NCI-H1436 (cell line): Measurements from ENCODE around the gene MYPN.
"Not testable (repeated sequence)": the region's sequence is repeated elsewhere in the genome, so short reads cannot be mapped to it uniquely, and the experiment has no call there.

Source experiments
- DNase-seq: peaks from one replicate; lab custom pipeline; 2025; lab: John Stamatoyannopoulos, UW

MYPN gene, protein sequence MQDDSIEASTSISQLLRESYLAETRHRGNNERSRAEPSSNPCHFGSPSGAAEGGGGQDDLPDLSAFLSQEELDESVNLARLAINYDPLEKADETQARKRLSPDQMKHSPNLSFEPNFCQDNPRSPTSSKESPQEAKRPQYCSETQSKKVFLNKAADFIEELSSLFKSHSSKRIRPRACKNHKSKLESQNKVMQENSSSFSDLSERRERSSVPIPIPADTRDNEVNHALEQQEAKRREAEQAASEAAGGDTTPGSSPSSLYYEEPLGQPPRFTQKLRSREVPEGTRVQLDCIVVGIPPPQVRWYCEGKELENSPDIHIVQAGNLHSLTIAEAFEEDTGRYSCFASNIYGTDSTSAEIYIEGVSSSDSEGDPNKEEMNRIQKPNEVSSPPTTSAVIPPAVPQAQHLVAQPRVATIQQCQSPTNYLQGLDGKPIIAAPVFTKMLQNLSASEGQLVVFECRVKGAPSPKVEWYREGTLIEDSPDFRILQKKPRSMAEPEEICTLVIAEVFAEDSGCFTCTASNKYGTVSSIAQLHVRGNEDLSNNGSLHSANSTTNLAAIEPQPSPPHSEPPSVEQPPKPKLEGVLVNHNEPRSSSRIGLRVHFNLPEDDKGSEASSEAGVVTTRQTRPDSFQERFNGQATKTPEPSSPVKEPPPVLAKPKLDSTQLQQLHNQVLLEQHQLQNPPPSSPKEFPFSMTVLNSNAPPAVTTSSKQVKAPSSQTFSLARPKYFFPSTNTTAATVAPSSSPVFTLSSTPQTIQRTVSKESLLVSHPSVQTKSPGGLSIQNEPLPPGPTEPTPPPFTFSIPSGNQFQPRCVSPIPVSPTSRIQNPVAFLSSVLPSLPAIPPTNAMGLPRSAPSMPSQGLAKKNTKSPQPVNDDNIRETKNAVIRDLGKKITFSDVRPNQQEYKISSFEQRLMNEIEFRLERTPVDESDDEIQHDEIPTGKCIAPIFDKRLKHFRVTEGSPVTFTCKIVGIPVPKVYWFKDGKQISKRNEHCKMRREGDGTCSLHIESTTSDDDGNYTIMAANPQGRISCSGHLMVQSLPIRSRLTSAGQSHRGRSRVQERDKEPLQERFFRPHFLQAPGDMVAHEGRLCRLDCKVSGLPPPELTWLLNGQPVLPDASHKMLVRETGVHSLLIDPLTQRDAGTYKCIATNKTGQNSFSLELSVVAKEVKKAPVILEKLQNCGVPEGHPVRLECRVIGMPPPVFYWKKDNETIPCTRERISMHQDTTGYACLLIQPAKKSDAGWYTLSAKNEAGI (N-terminal part only)

DNA sequence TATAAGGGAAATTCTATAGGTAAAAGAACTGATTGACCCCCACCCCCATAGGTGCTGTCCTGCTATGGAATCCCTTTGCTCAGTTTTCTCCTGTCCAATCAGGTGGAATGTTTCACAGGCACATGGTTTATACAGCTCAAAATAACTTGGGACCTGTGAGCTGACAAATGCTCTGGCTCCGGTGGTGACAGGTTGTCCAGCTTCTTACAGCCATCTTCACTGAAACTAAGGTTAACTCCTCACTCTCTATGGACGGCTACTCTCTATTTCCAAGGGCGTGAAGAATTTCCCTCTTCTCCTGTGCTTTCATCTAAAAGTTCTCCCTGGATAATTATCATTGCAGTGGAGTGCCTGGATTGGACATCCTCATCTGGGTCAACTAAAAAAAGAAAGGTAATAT, at the start of gene MYPN:
Gene MYPN, plus strand, starts transcription at position 158 of the 400 bp plus-strand sequence. CDS start 11,951 bp downstream, outside the sequence.
- no peak for DNase-seq

DNA sequence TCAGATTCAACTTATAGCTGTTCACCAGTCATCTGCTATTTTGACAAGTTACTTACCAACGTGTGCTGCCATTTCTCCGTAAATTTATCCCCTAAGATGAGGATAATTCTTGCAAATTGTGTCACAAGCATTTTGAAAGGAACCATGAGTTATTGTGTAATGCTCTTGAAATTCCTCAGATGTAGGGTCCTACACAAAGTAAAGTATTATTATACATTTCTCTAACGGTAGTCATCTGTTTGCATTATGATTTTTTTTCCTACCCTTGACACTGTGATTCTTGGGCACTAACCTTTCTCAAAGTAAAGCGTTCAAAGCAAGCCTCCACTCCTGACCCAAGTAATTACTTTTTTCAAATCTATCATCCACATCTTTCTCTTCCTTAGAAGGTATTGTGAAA, 42.3 kb upstream of the MYPN start:
- no peak for DNase-seq

DNA sequence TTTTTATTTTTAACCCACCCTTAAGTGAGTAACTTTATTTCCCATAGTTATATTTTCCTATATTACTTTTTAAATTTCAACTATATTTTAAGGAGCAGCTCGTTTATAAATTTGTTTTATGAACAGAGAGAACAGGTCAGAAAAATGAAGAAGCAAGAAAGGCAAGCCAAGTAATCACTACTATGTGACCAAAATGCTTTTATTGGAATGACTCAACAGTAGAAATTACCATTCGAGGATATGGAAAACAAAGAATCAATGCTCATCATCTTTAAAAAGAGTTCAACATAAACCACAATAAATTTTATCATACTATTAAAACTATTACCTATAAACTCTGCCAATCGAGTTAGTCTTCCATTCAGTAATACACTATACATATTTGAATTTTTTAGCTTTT, 41.8 kb upstream of the MYPN start:
- no peak for DNase-seq

DNA sequence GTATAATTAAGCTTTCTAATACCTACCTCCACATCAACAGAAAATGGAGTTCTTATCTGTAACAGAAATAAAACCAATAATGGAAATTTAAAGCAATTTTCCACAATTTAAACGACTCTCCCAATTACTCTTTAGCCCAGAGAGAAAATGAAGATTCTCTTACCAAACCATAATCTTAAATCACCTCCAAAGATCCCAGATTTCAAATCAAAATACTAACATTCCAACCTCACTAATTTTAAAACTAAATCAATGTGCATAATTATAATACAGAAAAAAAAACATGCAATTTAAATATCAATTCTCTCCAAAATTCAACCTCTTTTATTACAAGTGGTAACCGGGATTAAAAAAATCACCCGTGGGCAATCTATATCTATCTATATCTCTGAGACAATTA, 35.7 kb upstream of the MYPN start:
- DNase-seq, result no peak

DNA sequence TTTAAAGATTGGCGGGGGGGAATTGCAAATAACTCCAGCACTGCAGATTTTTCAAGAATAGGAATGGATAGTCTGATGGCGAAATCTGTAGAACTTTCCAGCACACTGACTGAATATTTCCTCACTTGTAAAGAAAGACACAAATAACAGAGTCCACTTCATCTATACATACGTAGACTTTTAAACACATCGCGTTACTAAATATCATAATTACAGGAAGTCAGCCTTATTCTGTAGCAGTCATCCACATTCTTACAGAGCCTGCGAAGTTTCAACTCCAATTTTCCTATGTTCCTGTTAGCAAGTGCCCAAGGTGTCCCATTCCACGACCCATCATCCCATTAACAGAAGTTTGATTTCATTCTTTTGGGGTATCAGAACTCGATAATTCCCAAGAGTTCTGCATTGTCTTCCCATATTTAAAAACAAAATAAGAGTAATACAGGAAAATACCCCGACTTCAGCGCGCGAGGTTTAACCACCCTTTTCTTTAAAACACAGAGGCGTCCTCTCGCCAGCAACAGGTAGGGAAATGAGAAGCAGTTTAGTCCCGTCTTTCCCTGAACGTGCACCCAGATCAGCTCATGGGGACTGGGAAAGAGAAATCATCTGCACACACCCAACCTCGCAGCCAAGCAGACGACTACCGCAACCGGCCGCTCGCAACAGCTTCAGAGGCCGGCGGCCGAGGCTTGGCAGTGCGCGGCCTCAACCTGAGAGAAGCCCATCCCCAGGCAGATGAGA, 35.1 kb upstream of the MYPN start:
- DNase-seq, result no peak

DNA sequence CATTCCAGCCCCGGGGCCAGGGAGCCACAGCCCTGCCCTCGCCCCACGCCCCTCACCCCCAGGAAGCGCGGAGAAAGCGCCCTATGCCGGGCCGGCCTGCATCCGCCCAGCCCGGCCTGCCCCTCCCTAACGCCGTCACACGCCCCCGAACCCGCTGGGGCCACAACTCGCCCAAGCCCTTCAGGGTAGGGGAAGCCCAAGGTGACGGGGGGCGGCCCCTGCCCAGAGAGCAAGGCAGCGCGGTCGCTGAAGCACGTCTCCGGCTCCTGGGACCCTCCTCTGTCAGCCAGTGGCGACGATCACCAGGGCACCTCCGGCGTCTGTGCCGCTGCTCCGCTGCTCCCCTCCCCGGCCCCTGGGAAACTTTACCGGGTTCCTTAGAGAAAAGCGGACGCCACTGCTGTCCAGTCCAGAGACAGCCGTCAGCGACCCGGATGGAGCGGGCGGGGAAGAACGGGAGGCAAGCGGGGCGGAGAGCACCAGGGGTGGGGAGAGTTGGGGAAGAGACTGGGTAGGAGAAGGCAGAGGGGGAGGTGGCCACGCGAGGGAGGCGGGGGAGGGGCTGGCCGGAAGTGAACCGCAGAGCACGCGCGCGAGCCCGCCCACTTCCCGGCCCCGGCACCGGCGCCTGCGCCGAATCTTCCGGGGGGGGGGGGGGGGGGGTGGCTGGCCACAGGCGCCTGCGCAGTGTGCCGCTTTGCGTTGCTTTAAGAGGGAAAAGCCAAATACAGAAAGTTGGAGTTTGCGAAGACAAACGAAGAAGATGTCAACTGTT, 34.3 kb upstream of the MYPN start, which contains the start of gene HERC4:
Gene HERC4, minus strand, starts transcription at position 509 of the 775 bp plus-strand sequence. CDS start 2,175 bp downstream, outside the sequence.
- DNase-seq, result peak; percentile 91

DNA sequence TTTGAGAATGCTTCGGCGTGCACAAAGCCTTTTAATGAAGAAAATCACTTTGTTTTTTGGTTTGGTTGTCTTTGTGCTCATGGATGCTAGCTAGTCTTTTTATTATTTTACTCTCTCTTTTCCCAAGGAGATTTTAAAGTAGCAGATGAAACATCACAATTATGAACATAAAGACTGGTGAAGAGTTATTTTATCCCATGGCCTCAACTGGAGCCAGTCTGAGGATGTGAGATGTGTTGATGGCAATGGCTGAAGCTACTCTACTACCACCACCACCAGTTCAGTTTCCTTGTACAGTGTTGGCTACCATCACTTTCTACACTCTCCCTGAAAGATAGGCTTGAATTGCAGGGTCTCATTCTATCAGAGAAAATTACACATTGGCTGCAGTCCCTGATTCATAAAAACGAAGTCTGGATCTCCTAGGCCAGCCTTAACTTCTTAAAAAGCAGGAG, 33.7 kb upstream of the MYPN start:
- DNase-seq, result no peak

DNA sequence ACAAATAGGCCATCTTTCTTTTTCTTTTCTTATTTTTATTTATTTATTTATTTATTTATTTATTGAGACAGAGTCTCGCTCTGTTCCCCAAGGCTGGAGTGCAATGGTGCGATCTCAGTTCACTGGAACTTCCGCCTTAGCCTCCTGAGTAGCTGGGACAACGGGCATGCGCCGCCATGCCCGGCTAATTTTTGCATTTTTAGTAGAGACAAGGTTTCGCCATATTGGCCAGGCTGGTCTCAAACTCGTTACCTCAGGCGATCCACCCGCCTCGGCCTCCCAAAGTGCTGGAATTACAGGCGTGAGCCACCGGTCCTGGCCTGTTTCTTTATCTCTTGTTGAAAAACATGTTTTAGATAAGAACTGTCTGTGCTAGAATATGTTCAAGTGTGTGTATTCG, 33.2 kb upstream of the MYPN start:
- not testable (repeated sequence) for DNase-seq

DNA sequence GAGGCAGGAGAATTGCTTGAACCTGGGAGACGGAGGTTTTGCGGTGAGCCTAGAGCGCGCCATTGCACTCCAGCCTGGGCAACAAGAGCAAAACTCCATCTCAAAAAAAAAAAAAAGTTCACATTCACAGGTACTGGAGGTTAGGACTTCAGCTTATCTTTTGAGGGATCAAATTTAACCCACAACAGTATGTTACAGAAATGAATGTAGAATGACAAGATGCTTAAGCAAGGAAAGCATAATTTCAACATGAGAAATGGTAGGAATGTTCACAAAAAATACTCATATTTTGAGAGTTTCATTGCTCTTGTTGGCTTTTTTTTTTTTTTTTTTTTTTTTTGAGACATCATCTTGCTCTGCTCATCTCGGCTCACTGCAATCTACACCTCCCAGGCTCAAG, 32.3 kb upstream of the MYPN start:
- no peak for DNase-seq

DNA sequence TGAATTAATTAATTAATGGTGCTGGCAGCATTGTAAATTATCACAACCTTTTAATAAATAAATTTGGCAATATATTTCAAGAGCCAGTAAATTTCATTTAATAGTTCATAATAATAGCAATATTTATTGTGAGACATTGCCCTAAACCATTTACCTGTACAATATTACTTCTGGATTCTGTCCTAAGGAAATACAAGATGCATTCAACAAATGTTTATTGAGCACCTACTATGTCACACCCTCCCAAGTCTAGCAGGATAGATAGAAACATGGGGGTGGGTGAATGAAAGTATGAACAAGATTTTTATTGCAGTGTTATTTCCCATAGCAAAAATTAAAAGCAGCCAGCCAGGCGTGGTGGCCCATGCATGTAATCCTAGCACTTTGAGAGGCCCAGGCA, 29.9 kb upstream of the MYPN start:
- no peak for DNase-seq

DNA sequence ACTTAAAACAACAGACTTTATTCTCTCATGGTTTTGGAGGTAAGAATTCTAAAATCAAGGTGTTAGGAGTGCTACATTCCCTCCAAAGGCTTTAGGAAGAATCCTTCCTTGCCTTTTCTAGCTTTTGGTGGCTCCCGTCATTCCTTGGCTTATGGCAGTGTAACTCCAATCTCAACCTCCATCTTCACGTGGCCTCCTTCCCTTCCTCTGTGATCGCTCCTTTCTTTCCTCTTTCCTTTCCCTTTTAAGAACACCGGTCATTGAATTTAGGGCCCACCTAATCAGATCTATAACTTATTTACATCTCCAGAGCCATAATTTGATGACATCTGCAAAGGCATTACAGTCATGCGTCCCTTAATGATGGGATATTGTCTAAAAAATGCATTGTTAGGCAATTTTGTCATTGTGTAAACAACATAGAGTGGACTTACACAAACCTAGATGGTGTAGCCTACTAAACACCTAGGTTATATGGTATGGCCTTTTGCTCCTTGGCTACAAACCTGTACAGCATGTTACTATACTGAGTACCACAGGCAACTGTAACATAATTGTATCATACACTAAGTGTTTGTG, 28.3 kb upstream of the MYPN start:
- no peak for DNase-seq

DNA sequence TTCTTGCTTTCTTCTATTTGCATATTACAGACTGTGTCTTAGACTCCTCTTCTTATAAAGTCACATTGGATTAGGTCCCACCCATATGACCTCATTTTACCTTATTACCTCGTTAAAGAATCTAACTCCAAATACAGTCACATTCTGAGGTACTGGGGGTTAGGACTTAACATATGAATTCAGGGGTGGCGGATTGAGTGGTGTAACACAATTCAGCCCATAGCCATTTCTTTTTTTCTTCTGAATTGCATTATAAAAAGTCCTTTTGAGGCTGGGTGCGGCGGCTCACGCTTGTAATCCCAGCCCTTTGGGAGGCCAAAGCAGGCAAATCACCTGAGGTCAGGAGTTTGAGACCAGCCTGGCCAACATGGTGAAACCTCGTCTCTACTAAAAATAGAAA, 27.4 kb upstream of the MYPN start:
- no peak for DNase-seq

DNA sequence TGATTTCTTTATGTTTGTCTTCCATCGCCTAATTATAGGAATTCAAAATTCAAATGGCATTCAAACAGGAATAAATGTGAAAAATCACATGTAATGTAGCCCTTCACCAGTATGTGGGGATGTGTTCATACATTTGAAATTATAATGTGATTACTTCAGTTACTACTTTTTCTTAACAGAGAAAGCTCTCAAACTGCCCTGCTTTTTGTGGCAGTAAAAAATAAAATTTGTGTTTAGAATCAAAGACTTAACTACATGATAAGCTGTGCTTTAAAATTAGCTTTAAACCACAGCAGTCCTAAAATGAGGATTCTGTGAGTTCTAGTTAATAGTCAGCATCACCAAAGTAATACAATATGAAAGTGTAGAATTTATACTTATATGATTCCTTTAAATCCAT, 26.4 kb upstream of the MYPN start:
- DNase-seq, result no peak

DNA sequence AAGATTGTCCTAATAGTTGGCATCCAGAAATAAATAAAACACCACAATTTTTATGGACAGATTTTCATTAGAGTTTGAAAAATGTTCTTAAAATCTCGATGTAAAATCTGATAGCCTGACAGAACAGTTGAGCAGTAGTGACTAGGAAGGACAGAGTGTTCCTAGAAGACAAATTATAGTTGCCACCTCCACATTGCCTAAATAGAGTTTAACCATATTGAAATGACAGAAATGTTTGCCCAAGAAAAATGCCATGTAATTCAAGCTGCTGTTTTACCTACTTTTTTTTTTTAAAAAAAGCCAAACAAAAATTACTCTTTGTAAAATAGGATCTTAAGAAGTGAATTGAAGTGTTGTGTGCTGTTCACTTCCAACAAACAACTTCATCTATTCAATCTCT, 25.3 kb upstream of the MYPN start:
- DNase-seq, result no peak

DNA sequence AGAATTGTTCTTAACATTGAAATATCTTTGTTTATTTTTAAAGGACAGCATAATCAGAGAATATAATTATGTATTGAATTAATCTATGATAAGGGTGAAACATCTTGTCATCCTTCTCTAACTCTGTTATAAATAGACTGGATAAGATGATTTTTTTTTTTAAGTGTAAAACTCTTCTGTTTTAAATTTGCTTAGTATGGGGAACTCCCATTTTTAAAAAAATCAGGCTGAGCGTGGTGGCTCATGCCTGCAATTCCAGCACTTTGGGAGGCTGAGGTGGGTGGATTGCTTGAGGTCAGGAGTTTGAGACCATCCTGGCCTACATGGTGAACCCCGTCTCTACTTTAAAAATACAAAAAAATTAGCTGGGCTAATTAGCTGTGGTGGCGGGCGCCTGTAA, 24.8 kb upstream of the MYPN start:
- DNase-seq, result no peak

DNA sequence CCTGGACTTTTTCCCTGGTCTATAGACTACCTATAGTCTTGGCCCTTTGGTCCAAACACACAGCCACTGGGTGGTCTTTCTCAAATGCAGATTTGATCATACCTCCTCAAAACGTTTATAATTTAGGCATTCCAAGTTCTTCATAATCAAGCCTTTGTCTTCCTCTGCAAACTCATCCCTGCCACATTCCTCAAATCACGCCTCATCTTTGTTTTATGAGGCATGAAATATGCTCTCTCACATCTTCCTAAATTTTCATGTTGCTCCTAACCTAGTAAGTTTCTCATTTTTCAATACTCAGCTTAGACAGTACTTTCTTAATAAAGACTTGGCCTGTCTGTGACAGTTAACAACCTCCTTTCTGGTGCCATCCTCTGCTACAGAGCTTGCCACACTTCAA, 23.3 kb upstream of the MYPN start:
- no peak for DNase-seq

DNA sequence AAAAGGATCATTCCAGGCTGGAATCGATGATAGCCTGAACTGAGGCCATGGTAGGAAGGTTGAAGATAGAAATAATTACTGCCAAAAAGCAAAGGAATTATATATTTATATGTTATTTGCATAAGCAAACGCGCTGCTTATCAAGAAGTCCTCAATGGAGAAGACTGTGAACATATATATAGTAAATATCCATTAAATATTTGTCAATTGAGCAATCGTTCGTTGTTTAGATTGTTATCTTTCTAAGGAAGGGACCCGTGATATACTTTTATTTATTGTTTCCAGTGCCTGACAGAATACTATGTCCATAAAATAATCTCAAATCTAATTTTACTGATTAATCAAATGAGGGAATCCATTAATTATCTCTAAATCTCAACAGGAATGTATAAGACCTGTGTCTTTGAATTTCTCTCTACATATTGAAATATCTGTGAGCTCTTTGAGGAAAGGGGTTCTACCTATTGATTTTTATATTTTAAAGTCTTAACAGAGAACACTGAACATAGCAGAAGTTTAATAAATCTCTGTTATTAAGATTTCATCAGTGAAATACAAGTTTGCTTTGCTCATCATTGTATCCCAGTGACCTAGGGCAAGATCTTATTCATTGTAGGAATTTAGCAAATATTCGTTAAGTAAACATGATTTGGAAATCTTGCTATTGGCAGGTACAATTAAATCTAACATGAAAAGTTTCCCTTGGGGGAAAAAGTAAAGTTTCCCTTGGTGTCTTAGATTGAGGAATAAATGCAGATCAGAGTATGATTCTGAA, 22.2 kb upstream of the MYPN start:
- no peak for DNase-seq

DNA sequence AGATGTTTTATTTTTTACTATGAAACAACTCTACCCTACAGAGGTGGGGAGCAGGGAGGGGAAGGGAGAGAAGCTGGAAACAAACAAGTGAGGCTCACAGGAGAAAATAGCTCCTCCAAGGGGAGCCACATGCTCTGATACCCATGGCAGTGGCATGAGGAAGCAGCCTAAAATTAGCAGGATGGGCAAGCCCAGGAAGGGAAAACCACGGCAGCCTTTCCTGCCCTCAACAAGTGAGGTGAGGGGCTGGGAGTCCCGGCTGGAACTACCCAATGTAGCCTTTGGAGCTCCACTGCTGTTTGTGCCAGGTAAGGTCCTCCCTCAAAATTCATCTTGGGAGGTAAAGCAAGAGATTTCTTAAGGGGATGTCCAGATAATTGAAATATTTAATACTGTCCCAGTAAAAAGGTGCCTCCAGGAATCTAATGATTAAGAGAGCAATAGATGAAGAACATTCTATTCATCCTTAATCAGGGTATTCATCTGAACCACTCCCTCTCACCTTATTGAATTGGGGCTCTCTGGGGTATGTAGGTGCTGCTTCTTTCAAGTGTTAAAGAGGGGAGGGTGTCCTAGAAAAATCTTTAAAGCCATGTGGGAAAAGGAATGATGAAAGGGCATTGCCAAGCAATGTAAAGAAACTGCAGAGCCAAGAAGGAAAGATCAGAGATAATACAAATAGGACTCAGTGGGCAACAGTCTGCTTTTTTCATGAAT, 21.4 kb upstream of the MYPN start:
- no peak for DNase-seq

DNA sequence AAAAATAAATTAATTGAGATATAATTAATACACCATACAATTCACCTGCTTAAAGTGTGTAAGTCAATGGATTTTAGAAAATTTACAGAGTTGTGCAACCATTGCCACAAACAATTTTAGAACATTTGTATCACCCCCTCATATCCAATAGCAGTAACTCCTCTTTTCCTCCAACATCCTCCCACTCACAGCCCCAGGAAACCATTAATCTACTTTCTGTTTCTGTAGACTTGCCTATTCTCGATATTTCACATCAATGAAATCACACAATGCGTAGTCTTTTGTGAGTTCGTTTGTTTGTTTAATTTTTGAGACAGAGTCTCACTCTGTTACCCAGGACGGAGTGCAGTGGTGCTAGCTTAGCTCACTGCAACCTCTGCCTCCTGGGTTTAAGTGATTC, 20.5 kb upstream of the MYPN start:
- DNase-seq, result no peak
